Ovary (tissue), 9 donors: ENCODE measurements around the gene SRCAP. TPM values are rescaled to one million over a fixed set of nuclear protein-coding genes. Genes with fewer than 3 reads are reported as not detected.

Source experiments
- DNase-seq, 5 donors: peaks; one replicate each; pipeline ENCODE4 v3.0.0-alpha.2; 2019 to 2020
- H3K27ac ChIP-seq, 2 donors: fragments of 200-600 bp; one replicate each; pipeline versions ENCODE4 v1.5.1 to v1.8.0; 2019 to 2022
- H3K27me3 ChIP-seq: fragments of 200-600 bp; one replicate; pipeline ENCODE4 v1.8.0; 2022
- H3K36me3 ChIP-seq: fragments of 200-600 bp; sonication (generic); one replicate; pipeline ENCODE4 v1.5.1; 2019
- H3K4me1 ChIP-seq: one replicate; pipeline ENCODE4 v1.8.1; 2013; ENCODE audit warnings: mild to moderate bottlenecking, moderate library complexity; ENCODE audit not compliant: insufficient read depth
- H3K4me3 ChIP-seq: fragments of 200-600 bp; sonication (generic); one replicate; pipeline ENCODE4 v1.5.1; 2017
- H3K9me3 ChIP-seq, 2 donors: fragments of 200-600 bp in 1 of 2; sonication (generic) in 1 of 2; one replicate each; pipeline versions ENCODE4 v1.5.1 to v1.8.1; 2013 to 2019; ENCODE audit warnings: mild to moderate bottlenecking in 1 of 2, moderate library complexity in 1 of 2
- EP300 ChIP-seq: sonication (generic); formaldehyde crosslinking; IDR thresholded peaks from one replicate; pipeline ENCODE4 v1.6.1; 2017; ENCODE audit warnings: antibody characterized with exemption
- POLR2A ChIP-seq: fragments of 450-650 bp; IDR thresholded peaks from one replicate; pipeline ENCODE4 v1.6.1; 2017; ENCODE audit warnings: antibody characterized with exemption, mild to moderate bottlenecking, moderate library complexity
- WGBS, 3 donors: extraction: QIAGEN DNeasy Blood & Tissue Kit in 1 of 3; methylation state at CpG; one replicate each; pipeline versions ENCODE4 v1.1.5 to v1.1.7; 2013 to 2017; 5-methylcytosine and 5-hydroxymethylcytosine counted together
- intact Hi-C, 4 donors: fragments of 100-400 bp; cut with DNase I; formaldehyde crosslinking; loops; one replicate each; pipeline versions ENCODE4 v1.11.0 to v1.15.1; 2022 to 2023
- polyA plus RNA-seq, 2 donors: library from polyadenylated mRNA; stranded (reverse); fragments of 200-250 nt in 1 of 2; fragments of 350-450 nt in 1 of 2; fragmentation: Illumina TruSeq in 1 of 2; extraction: RNeasy Lipid Tissue Mini Kit (QIAGEN cat#74804) in 1 of 2; gene quantifications; one replicate each; pipeline ENCODE4 v1.2.3, GENCODE V29; 2013 to 2014
- total RNA-seq, 7 donors: library from RNA; depleted of rRNA in 2 of 7; stranded (reverse); fragments of >200 nt in 2 of 7; fragmentation: NEBNext Ultra II Directional in 3 of 7; extraction: Animal tissue kit (Norgen Biotek cat#: 25700) in 3 of 7; gene quantifications; one replicate each; pipeline versions ENCODE4 v1.1.0 to v1.2.4, GENCODE V29; 2016 to 2023
- TF ChIP-seq, protein P1 (sequence below), 3 donors: fragments of 450-650 bp in 2 of 3; fragments of 200-600 bp in 1 of 3; IDR thresholded peaks; one replicate each; pipeline versions ENCODE4 v1.5.1 to v1.8.0; 2016 to 2022; ENCODE audit warnings: antibody characterized with exemption in 3 of 3, mild to moderate bottlenecking in 1 of 3
- donor health status: DM: no; HTN: no; CAD: no; lungs with moderate emphysema.
- donor health status: DM: no; HTN: no; CAD: no.
- donor health status: Bipolar disorder and iron deficiency.
- donor health status: DM: yes; HTN: yes; CAD: no.
- donor health status: DM: no; HTN: no; CAD: no.
- donor health status: DM: yes; HTN: yes; CAD: no.

Gene SRCAP
- total and polyA plus RNA-seq, 9 donors, result 11.4 to 73.1 (median 46.1) TPM

- intact Hi-C loops, result loop anchor here in 1 of 4 donors (5.0 to 10.0 kb wide), 3 partner anchors 39 to 283 kb away; partner anchors contain the start of genes MYL11, SRCAP, TBC1D10B and ZNF785
- 0% methylated on average over 74 to 86 of the region's 86 CpGs for WGBS, 3 donors
Measured at GRCh38 chr16:30657866-30658730, 40.9 kb upstream of the SRCAP start, which contains the start of gene FBRS. Gene FBRS (plus strand): TSS chr16:30658431. CDS start chr16:30659519, 1,088 bp downstream.

DNA sequence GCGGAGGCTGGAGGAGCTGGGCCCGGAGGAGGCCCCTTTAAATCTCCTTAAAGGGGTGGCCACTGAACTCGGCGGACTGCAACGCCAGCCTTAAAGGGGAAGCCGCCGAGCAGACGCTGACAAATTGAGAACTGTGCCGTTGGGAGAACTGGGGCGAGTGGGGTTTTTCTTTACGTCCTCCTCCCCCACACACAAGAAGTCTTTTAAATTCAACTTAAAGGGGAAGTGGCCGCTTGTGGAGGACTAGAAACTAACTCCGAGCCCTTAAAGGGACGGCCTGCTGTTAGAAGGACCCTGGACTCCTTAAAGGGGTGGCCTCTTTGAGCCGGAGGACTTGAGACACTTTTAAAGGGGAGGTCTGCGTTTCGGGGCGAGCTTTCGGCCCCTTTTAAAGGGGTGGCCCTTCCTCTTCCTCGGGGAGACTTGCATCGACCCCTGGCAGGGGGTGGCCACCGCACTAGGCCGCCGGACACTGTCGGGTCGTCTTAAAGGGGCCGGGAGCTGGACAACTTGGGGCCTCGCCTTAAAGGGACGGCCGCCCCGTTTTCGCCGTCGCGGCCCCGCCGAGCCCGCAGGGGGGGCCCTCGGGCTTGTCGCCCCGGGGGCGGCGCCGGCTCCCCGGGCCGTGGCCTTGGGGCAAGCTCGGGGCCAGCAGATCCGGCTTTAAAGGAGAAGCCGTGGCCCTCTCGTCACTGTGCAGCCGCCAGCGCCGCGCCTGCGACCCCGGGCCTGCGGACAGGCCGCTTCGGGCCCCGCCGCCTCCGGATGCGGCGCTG lies 40.1 kb upstream of the SRCAP start:
- H3K4me3 ChIP-seq, result peak overlapping the region; percentile 70
- no peaks in the 10 kb centered on the region for H3K36me3 ChIP-seq
- no peaks in the 10 kb centered on the region for H3K27me3 ChIP-seq
- peak; percentile 85 to 89 (median 87) for DNase-seq
- H3K9me3 ChIP-seq, result no peaks in the 10 kb centered on the region
- WGBS, 3 donors, result 0 to 1% (median 0%) methylated on average over 35 to 64 of the region's 64 CpGs
- TF ChIP-seq EP300, result no peak
- TF ChIP-seq, protein P1, sequence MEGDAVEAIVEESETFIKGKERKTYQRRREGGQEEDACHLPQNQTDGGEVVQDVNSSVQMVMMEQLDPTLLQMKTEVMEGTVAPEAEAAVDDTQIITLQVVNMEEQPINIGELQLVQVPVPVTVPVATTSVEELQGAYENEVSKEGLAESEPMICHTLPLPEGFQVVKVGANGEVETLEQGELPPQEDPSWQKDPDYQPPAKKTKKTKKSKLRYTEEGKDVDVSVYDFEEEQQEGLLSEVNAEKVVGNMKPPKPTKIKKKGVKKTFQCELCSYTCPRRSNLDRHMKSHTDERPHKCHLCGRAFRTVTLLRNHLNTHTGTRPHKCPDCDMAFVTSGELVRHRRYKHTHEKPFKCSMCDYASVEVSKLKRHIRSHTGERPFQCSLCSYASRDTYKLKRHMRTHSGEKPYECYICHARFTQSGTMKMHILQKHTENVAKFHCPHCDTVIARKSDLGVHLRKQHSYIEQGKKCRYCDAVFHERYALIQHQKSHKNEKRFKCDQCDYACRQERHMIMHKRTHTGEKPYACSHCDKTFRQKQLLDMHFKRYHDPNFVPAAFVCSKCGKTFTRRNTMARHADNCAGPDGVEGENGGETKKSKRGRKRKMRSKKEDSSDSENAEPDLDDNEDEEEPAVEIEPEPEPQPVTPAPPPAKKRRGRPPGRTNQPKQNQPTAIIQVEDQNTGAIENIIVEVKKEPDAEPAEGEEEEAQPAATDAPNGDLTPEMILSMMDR (IDR thresholded peaks at IDR 0.05), result peak in 1 of 3 donors; percentile 18
- peaks cover 11% of the 10 kb centered on the region for H3K4me1 ChIP-seq
- intact Hi-C loops, result loop anchor here in 1 of 4 donors (5.0 to 10.0 kb wide), 3 partner anchors 38 to 284 kb away; partner anchors contain the start of genes MYL11, SRCAP, TBC1D10B and ZNF785
- H3K27ac ChIP-seq, result peak overlapping the region; percentile 97 to 100

More at GRCh38 chr16:30657866-30658730, 40.9 kb upstream of the SRCAP start, which contains the start of gene FBRS:
- no peaks in the 10 kb centered on the region for H3K9me3 ChIP-seq
- TF ChIP-seq EP300 (peak; percentile 78), POLR2A (peak; percentile 99)
- TF ChIP-seq, protein P1 (IDR thresholded peaks at IDR 0.05), result peak; percentile 89 to 98 (median 92)
- DNase-seq, result peak; percentile 100
- H3K36me3 ChIP-seq, result no peaks in the 10 kb centered on the region
- peaks cover 11% of the 10 kb centered on the region for H3K4me1 ChIP-seq
- peak within 1 kb of the TSS; percentile 70 for H3K4me3 ChIP-seq
- H3K27ac ChIP-seq, result peak within 1 kb of the TSS; percentile 97 to 100
- no peaks in the 10 kb centered on the region for H3K27me3 ChIP-seq

GRCh38 chr16:30659507-30660423 lies 39.2 kb upstream of the SRCAP start:
- intact Hi-C loops, result loop anchor here in 2 of 4 donors (5.0 to 10.0 kb wide), 3 partner anchors 38 to 285 kb away; partner anchors contain the start of genes SRCAP (in 2 of the 2), MYL11 (in 1 of the 2), TBC1D10B (in 1 of the 2) and ZNF785 (in 1 of the 2)
- TF ChIP-seq POLR2A (no peak), EP300 (no peak)
- TF ChIP-seq, protein P1 (IDR thresholded peaks at IDR 0.05), result no peak
- peaks cover 11% of the 10 kb centered on the region for H3K4me1 ChIP-seq

More at GRCh38 chr16:30659507-30660423, 39.2 kb upstream of the SRCAP start:
- Histone ChIP-seq H3K4me3 (peak overlapping the region; percentile 70), H3K27ac (peak overlapping the region; percentile 97 to 100), H3K36me3 (no peaks in the 10 kb centered on the region), H3K27me3 (no peaks in the 10 kb centered on the region), H3K9me3 (no peaks in the 10 kb centered on the region)
- WGBS, 3 donors, result 0 to 1% (median 1%) methylated on average over 39 to 84 of the region's 84 CpGs
- DNase-seq, result peak in 4 of 5 donors; percentile 40 to 69 (median 68)
